ENCODE measurements around the gene GYPA. TPM values are rescaled to one million over a fixed set of nuclear protein-coding genes. Genes with fewer than 3 reads are reported as not detected.

GYPA gene
- total and polyA plus RNA-seq, 2 of the 4 experiments (the other 2 are of a cell fraction), result not detected

DNA sequence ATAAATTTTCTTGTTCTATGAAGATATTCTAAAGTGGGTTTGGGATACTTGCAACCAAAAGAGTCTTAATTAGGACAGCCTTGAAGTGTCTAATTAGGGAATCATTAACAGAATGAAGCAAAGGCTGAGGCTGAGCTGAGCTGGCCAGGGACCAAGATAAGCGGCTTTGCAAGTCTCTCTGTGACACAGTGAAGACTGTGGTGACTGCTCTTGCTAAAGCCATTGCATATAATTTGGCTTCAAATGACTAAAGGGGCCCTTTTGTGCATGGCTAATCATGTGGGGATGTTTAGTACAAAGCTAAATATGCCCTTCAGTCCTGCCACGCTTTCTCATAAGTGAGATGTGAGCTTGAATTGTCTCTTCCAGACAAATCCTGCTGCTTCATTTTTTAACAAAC, 31.2 kb upstream of the GYPA start:
- dilution Hi-C loops (cut with HindIII; ENCODE audit: low sequenced_read_pairs, unreplicated experiment), result no loop called here

More for the DNA sequence above, 31.2 kb upstream of the GYPA start:
- Histone ChIP-seq H2BK20ac (ENCODE audit: low read depth, low read length) (no peak overlapping the region), H2AK9ac (replicated peaks; ENCODE audit: low read depth, low read length, poor library complexity) (no peak overlapping the region), H4K20me1 (ENCODE audit: insufficient read depth, low read length) (no peaks in the 10 kb centered on the region), H4K5ac (ENCODE audit: low read depth, low read length) (no peak overlapping the region), H3K56ac (ENCODE audit: extremely low read depth, insufficient read depth, low read length) (no peak overlapping the region), H2AK5ac (ENCODE audit: low read depth, low read length) (no peak overlapping the region), H3K9me3 (ENCODE audit: control insufficient read depth, insufficient read depth, low read length) (no peaks in the 10 kb centered on the region), H3K4me3 (ENCODE audit: insufficient read depth, low read depth, low read length) (no peak overlapping the region), H3K18ac (ENCODE audit: low read depth, low read length) (no peak overlapping the region), H3K27me3 (ENCODE audit: control insufficient read depth, insufficient read depth, low read length) (no peaks in the 10 kb centered on the region), H3K79me1 (ENCODE audit: low read depth in 1 of 2, low read length in 2 of 2) (no peaks in the 10 kb centered on the region), H3K4ac (ENCODE audit: low read depth, low read length) (no peak overlapping the region), H3K4me2 (ENCODE audit: low read depth, low read length) (no peak overlapping the region), H3K4me1 (ENCODE audit: control insufficient read depth, insufficient read depth, low read length) (no peaks in the 10 kb centered on the region), H3K9me1 (ENCODE audit: insufficient read depth, low read length) (no peaks in the 10 kb centered on the region), H3K14ac (replicated peaks; ENCODE audit: low read depth, low read length) (no peak overlapping the region), H3K36me3 (ENCODE audit: control insufficient read depth, insufficient read depth, low read length) (no peaks in the 10 kb centered on the region), H3K23ac (ENCODE audit: low read depth, low read length) (no peak overlapping the region), H4K8ac (ENCODE audit: low read depth in 2 of 2, low read length in 2 of 2) (no peak overlapping the region), H3K27ac (ENCODE audit: insufficient read depth, low read length) (no peak overlapping the region), H3K9ac (ENCODE audit: low read depth, low read length) (no peak overlapping the region), H2BK120ac (ENCODE audit: low read depth, low read length) (no peak overlapping the region), H2BK5ac (ENCODE audit: low read depth, low read length, poor library complexity, severe bottlenecking) (no peak overlapping the region), H2BK15ac (ENCODE audit: low read depth, low read length) (no peak overlapping the region), H4K91ac (ENCODE audit: insufficient read depth, low read depth, low read length) (no peak overlapping the region), H2AFZ (replicated peaks; ENCODE audit: low read length, poor library complexity) (no peak overlapping the region)
- no peak for DNase-seq
- ATAC-seq (ENCODE audit: low read depth), result no peak
- in situ Hi-C loops (cut with MboI; ENCODE audit: low sequenced_read_pairs) (loop anchor here (10.0 kb wide), 1 partner anchor 893 kb away; no protein-coding TSS in a partner anchor), intact Hi-C loops (cut with micrococcal nuclease) (loop anchor here (10.0 kb wide), 1 partner anchor 1043 kb away; no protein-coding TSS in a partner anchor)
- CTCF ChIA-PET, result no interaction called here
- BruUV-seq (replicated peaks), result no TSS peak
- WGBS, 2 experiments (ENCODE audit: extremely low coverage in 2 of 2, insufficient read length in 1 of 2), result no CpG with 5 or more reads among the region's 2 CpGs
- POLR2A ChIA-PET (ENCODE audit: unreplicated experiment), result no interaction called here
- TF ChIP-seq RAD21 (IDR thresholded peaks at IDR 0.05; ENCODE audit: low read length) (no peak), FOS (IDR thresholded peaks at IDR 0.05; ENCODE audit: low read depth, low read length) (no peak), SMC3 (IDR thresholded peaks at IDR 0.05; ENCODE audit: low read depth, low read length) (no peak), RFX5 (IDR thresholded peaks at IDR 0.05; ENCODE audit: low read depth, low read length) (no peak), MXI1 (IDR thresholded peaks at IDR 0.05; ENCODE audit: borderline replicate concordance, low read depth, low read length) (no peak), MAZ (IDR thresholded peaks at IDR 0.05; ENCODE audit: borderline replicate concordance, low read depth, low read length) (no peak), BHLHE40 (IDR thresholded peaks at IDR 0.05; ENCODE audit: low read depth, low read length) (no peak), POLR2A (IDR thresholded peaks at IDR 0.05; ENCODE audit: low read depth, low read length) (no peak), CHD1 (IDR thresholded peaks at IDR 0.05; ENCODE audit: low read depth, low read length) (no peak), CEBPB (IDR thresholded peaks at IDR 0.05; ENCODE audit: low read depth, low read length) (no peak), RCOR1 (IDR thresholded peaks at IDR 0.05; ENCODE audit: insufficient replicate concordance, low read length) (no peak)
- TF ChIP-seq, protein P1, sequence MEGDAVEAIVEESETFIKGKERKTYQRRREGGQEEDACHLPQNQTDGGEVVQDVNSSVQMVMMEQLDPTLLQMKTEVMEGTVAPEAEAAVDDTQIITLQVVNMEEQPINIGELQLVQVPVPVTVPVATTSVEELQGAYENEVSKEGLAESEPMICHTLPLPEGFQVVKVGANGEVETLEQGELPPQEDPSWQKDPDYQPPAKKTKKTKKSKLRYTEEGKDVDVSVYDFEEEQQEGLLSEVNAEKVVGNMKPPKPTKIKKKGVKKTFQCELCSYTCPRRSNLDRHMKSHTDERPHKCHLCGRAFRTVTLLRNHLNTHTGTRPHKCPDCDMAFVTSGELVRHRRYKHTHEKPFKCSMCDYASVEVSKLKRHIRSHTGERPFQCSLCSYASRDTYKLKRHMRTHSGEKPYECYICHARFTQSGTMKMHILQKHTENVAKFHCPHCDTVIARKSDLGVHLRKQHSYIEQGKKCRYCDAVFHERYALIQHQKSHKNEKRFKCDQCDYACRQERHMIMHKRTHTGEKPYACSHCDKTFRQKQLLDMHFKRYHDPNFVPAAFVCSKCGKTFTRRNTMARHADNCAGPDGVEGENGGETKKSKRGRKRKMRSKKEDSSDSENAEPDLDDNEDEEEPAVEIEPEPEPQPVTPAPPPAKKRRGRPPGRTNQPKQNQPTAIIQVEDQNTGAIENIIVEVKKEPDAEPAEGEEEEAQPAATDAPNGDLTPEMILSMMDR (conservative IDR thresholded peaks at IDR 0.05; ENCODE audit: low read depth, low read length), result no peak

Data from IMR-90 (cell line).